Nephron (organoid): ENCODE results near the gene ASGR1.

Experiments
- H3K27ac Mint-ChIP-seq, 3 experiments: 2 replicates each; pipeline ENCODE4 v1.8.0; 2020; ENCODE audit warnings: mixed read lengths in 3 of 3, mild to moderate bottlenecking in 2 of 3, moderate library complexity in 1 of 3
- H3K27me3 Mint-ChIP-seq: 2 replicates; pipeline ENCODE4 v1.8.0; 2021; ENCODE audit warnings: low read depth, mild to moderate bottlenecking, moderate library complexity, mixed read lengths
- H3K36me3 Mint-ChIP-seq: 2 replicates; pipeline ENCODE4 v1.8.0; 2020; ENCODE audit warnings: low read depth, mixed read lengths
- H3K4me1 Mint-ChIP-seq: 2 replicates; pipeline ENCODE4 v1.8.0; 2020; ENCODE audit warnings: mixed read lengths
- H3K4me3 Mint-ChIP-seq, 3 experiments: 2 replicates each; pipeline ENCODE4 v1.8.0; 2020; ENCODE audit warnings: mild to moderate bottlenecking in 3 of 3, mixed read lengths in 3 of 3, moderate library complexity in 2 of 3
- H3K9me3 Mint-ChIP-seq: 2 replicates; pipeline ENCODE4 v1.8.0; 2020; ENCODE audit warnings: mixed read lengths
- CTCF ChIP-seq, 3 experiments: fragments of 200-600 bp; sonication (generic); IDR thresholded peaks; one replicate each; pipeline ENCODE4 v1.5.0; 2021; ENCODE audit warnings: antibody characterized with exemption in 3 of 3; ENCODE audit not compliant: unreplicated experiment in 3 of 3

ASGR1 gene

GRCh38 chr17:7195971-7196370, 16.8 kb upstream of the ASGR1 start:
- H3K27ac Mint-ChIP-seq: no peak overlapping the region

GRCh38 chr17:7192271-7192937, 13.2 kb upstream of the ASGR1 start:
- Mint-ChIP-seq H3K27ac (peak overlapping the region in 2 of 3 experiments; percentile 54 to 61), H3K36me3 (peaks cover 66% of the 10 kb centered on the region), H3K27me3 (no peaks in the 10 kb centered on the region), H3K4me1 (no peaks in the 10 kb centered on the region), H3K4me3 (no peak overlapping the region), H3K9me3 (no peaks in the 10 kb centered on the region)
- no peak for TF ChIP-seq CTCF (IDR thresholded peaks at IDR 0.05; ENCODE audit: unreplicated experiment in 3 of 3)

More at GRCh38 chr17:7195971-7196370, 16.8 kb upstream of the ASGR1 start:
- TF ChIP-seq CTCF (IDR thresholded peaks at IDR 0.05; ENCODE audit: unreplicated experiment in 3 of 3): no peak
- Mint-ChIP-seq H3K4me1 (no peaks in the 10 kb centered on the region), H3K27me3 (no peaks in the 10 kb centered on the region), H3K9me3 (no peaks in the 10 kb centered on the region), H3K36me3 (peaks cover 63% of the 10 kb centered on the region), H3K4me3 (no peak overlapping the region)

GRCh38 chr17:7191571-7192270, 12.6 kb upstream of the ASGR1 start:
- H3K9me3 Mint-ChIP-seq: no peaks in the 10 kb centered on the region
- peaks cover 61% of the 10 kb centered on the region for H3K36me3 Mint-ChIP-seq
- TF ChIP-seq CTCF (IDR thresholded peaks at IDR 0.05; ENCODE audit: unreplicated experiment in 3 of 3): no peak
- H3K4me3 Mint-ChIP-seq: no peak overlapping the region
- H3K27me3 Mint-ChIP-seq: no peaks in the 10 kb centered on the region
- H3K27ac Mint-ChIP-seq: peak overlapping the region in 2 of 3 experiments; percentile 54 to 61
- no peaks in the 10 kb centered on the region for H3K4me1 Mint-ChIP-seq

GRCh38 chr17:7191069-7191468, 11.9 kb upstream of the ASGR1 start:
- Mint-ChIP-seq H3K36me3 (peaks cover 57% of the 10 kb centered on the region), H3K4me1 (no peaks in the 10 kb centered on the region), H3K27me3 (no peaks in the 10 kb centered on the region), H3K27ac (no peak overlapping the region), H3K4me3 (no peak overlapping the region), H3K9me3 (no peaks in the 10 kb centered on the region)
- no peak for TF ChIP-seq CTCF (IDR thresholded peaks at IDR 0.05; ENCODE audit: unreplicated experiment in 3 of 3)

GRCh38 chr17:7190276-7190917, 11.2 kb upstream of the ASGR1 start:
- H3K9me3 Mint-ChIP-seq: no peaks in the 10 kb centered on the region
- no peak overlapping the region for H3K4me3 Mint-ChIP-seq
- H3K36me3 Mint-ChIP-seq: peaks cover 51% of the 10 kb centered on the region

More at GRCh38 chr17:7190276-7190917, 11.2 kb upstream of the ASGR1 start:
- H3K4me1 Mint-ChIP-seq: no peaks in the 10 kb centered on the region
- H3K27me3 Mint-ChIP-seq: no peaks in the 10 kb centered on the region
- H3K27ac Mint-ChIP-seq: no peak overlapping the region
- no peak for TF ChIP-seq CTCF (IDR thresholded peaks at IDR 0.05; ENCODE audit: unreplicated experiment in 3 of 3)
